ENCODE data around the gene MSLN.

DNA sequence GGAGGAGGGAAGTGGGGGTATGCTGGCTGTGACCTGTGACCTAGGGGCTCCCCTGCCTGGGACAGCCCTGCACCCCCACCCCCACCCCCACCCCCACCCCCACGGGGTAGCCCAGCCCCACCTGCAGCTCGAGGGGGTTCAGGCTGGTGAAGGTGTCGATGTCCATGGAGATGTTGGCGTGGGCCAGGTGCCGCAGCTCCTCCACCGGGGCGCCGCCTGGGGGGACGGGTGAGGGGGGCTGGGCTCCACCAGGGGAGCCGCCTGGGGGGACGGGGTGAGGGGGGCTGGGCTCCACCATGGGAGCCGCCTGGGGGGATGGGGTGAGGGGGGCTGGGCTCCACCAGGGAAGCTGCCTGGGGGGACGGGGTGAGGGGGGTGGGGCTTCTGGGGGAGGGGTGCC, 9.9 kb downstream of the MSLN start:
- no peak for TF ChIP-seq POLR2A (IDR thresholded peaks at IDR 0.05)
- no peak for TF ChIP-seq CTCF (IDR thresholded peaks at IDR 0.05)
- no peak for TF ChIP-seq POLR2AphosphoS5 (IDR thresholded peaks at IDR 0.05)
